DND-41 (cell line): ENCODE measurements around the gene LYPD8.
"Not testable (repeated sequence)": the region's sequence is repeated elsewhere in the genome, so short reads cannot be mapped to it uniquely, and the experiment has no call there.

ENCODE experiments used
- CTCF ChIP-seq: IDR thresholded peaks from 2 replicates; pipeline ENCODE4 v1.5.1; 2012; ENCODE audit warnings: borderline replicate concordance, low read length, moderate library complexity, mild to moderate bottlenecking; ENCODE audit not compliant: poor library complexity, severe bottlenecking; ENCODE audit errors: extremely low read depth
- EZH2 ChIP-seq: IDR thresholded peaks from 3 replicates; pipeline ENCODE4 v1.6.1; 2012; ENCODE audit warnings: borderline replicate concordance, low read depth, mild to moderate bottlenecking, moderate library complexity, low read length, inconsistent platforms; ENCODE audit not compliant: severe bottlenecking

GRCh38 chr1:248803501-248803900 lies 47.9 kb upstream of the LYPD8 start:
- TF ChIP-seq CTCF, EZH2: not testable (repeated sequence)
